ENCODE results near the gene OR11H6. TPM values are rescaled to one million over a fixed set of nuclear protein-coding genes. Genes with fewer than 3 reads are reported as not detected.
"Not testable (repeated sequence)": the region's sequence is repeated elsewhere in the genome, so short reads cannot be mapped to it uniquely, and the experiment has no call there.

OR11H6 gene, protein sequence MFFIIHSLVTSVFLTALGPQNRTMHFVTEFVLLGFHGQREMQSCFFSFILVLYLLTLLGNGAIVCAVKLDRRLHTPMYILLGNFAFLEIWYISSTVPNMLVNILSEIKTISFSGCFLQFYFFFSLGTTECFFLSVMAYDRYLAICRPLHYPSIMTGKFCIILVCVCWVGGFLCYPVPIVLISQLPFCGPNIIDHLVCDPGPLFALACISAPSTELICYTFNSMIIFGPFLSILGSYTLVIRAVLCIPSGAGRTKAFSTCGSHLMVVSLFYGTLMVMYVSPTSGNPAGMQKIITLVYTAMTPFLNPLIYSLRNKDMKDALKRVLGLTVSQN
- total RNA-seq = not detected

DNA sequence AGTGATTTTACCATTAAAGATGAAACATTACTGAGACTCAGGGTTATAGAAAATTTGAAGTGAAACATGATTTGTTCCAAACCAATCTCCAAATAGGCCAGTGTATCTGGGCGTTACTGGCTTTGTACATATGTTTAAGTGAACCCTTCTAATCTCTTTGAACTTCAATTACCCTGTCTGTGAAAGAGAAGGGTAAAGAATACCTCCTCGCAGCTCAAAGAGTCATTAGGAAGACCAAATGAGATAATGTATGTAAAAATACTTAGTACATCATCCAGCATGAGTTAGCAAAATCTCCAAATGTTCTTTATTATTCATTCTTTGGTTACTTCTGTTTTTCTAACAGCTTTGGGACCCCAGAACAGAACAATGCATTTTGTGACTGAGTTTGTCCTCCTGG lies at the start of gene OR11H6:
OR11H6 (plus strand) TSS at position 301 of the 400 bp plus-strand sequence; CDS start at position 301, 0 bp downstream.
- no peak within 1 kb of the TSS for H3K4me3 ChIP-seq
- WGBS, 2 donors (ENCODE audit: low coverage in 1 of 2) = 17% methylated on average over 2 of the region's 2 CpGs
- ATAC-seq = no peak
- H3K9me3 ChIP-seq = no peaks in the 10 kb centered on the region
- no peak within 1 kb of the TSS for H3K27ac ChIP-seq
- TF ChIP-seq POLR2AphosphoS5 (IDR thresholded peaks at IDR 0.05) = no peak
- TF ChIP-seq POLR2A (IDR thresholded peaks at IDR 0.05) = no peak
- TF ChIP-seq, protein P1, sequence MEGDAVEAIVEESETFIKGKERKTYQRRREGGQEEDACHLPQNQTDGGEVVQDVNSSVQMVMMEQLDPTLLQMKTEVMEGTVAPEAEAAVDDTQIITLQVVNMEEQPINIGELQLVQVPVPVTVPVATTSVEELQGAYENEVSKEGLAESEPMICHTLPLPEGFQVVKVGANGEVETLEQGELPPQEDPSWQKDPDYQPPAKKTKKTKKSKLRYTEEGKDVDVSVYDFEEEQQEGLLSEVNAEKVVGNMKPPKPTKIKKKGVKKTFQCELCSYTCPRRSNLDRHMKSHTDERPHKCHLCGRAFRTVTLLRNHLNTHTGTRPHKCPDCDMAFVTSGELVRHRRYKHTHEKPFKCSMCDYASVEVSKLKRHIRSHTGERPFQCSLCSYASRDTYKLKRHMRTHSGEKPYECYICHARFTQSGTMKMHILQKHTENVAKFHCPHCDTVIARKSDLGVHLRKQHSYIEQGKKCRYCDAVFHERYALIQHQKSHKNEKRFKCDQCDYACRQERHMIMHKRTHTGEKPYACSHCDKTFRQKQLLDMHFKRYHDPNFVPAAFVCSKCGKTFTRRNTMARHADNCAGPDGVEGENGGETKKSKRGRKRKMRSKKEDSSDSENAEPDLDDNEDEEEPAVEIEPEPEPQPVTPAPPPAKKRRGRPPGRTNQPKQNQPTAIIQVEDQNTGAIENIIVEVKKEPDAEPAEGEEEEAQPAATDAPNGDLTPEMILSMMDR (IDR thresholded peaks at IDR 0.05) = no peak
- no peak for TF ChIP-seq EP300 (IDR thresholded peaks at IDR 0.05)
- H3K4me1 ChIP-seq = no peaks in the 10 kb centered on the region
- peaks cover 6% of the 10 kb centered on the region for H3K27me3 ChIP-seq
- no peaks in the 10 kb centered on the region for H3K36me3 ChIP-seq

DNA sequence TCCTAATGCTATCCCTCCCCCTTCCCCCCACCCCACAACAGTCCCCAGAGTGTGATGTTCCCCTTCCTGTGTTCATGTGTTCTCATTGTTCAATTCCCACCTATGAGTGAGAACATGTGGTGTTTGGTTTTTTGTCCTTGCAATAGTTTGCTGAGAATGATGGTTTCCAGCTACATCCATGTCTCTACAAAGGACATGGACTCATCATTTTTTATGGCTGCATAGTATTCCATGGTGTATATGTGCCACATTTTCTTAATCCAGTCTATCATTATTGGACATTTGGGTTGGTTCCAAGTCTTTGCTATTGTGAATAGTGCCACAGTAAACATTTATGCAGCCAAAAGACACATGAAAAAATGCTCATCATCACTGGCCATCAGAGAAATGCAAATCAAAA lies 49.3 kb upstream of the OR11H6 start:
- H3K27me3 ChIP-seq, H3K36me3 ChIP-seq, H3K9me3 ChIP-seq, ATAC-seq, H3K4me1 ChIP-seq, H3K27ac ChIP-seq, H3K4me3 ChIP-seq: not testable (repeated sequence)

- Histone ChIP-seq H3K9me3 (no peaks in the 10 kb centered on the region), H3K4me3 (no peak overlapping the region), H3K27ac (no peak overlapping the region), H3K36me3 (no peaks in the 10 kb centered on the region), H3K27me3 (no peaks in the 10 kb centered on the region), H3K4me1 (no peaks in the 10 kb centered on the region)
- no peak for ATAC-seq
- TF ChIP-seq POLR2AphosphoS5 (IDR thresholded peaks at IDR 0.05) = no peak
- TF ChIP-seq EP300 (IDR thresholded peaks at IDR 0.05) = no peak
- TF ChIP-seq, protein P1 (IDR thresholded peaks at IDR 0.05) = no peak
- TF ChIP-seq POLR2A (IDR thresholded peaks at IDR 0.05) = no peak
- 41 to 61% methylated on average over 6 of the region's 6 CpGs for WGBS, 2 donors (ENCODE audit: low coverage in 1 of 2)
Observed at GRCh38 chr14:20176330-20176729, 47.2 kb upstream of the OR11H6 start.

DNA sequence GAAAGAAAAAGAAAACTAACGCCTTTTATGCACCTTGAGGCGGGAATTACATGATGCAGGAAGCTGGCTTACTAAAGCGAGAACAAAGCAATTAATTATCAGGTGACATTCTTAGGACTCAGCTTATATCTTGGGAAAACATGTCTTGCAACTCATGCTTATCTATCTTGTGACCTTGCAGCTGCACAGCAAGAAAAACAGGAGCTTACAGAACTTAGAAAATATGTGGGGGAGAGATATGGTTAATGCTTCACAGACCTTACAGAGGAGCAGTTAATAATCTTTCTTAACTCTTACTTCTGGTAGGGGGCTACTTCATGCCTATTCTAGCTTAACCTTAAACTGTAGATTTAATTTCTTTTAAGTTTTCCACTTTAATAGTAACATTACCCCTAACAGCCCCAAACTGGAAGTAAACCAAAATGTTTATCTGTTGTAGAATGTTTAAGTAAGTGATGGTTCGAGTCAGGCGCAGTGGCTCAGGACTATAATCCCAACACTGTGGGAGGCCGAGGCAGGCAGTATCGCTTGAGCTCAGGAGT lies 46.0 kb upstream of the OR11H6 start:
- Histone ChIP-seq H3K36me3 (no peaks in the 10 kb centered on the region), H3K9me3 (no peaks in the 10 kb centered on the region), H3K27me3 (no peaks in the 10 kb centered on the region), H3K4me1 (no peaks in the 10 kb centered on the region), H3K4me3 (no peak overlapping the region), H3K27ac (no peak overlapping the region)
- no peak for ATAC-seq
- WGBS, 2 donors (ENCODE audit: low coverage in 1 of 2) = 77 to 86% methylated on average over 5 of the region's 7 CpGs
- no peak for TF ChIP-seq POLR2A (IDR thresholded peaks at IDR 0.05)
- TF ChIP-seq, protein P1 (IDR thresholded peaks at IDR 0.05) = no peak
- TF ChIP-seq POLR2AphosphoS5 (IDR thresholded peaks at IDR 0.05) = no peak
- no peak for TF ChIP-seq EP300 (IDR thresholded peaks at IDR 0.05)

GRCh38 chr14:20179218-20179617 lies 44.3 kb upstream of the OR11H6 start:
- TF ChIP-seq POLR2A (IDR thresholded peaks at IDR 0.05) (no peak), POLR2AphosphoS5 (IDR thresholded peaks at IDR 0.05) (no peak), EP300 (IDR thresholded peaks at IDR 0.05) (no peak)
- TF ChIP-seq, protein P1 (IDR thresholded peaks at IDR 0.05) = no peak
- no peaks in the 10 kb centered on the region for H3K4me1 ChIP-seq
- WGBS, 2 donors (ENCODE audit: low coverage in 1 of 2) = 44 to 46% methylated on average over 5 of the region's 5 CpGs
- H3K36me3 ChIP-seq = no peaks in the 10 kb centered on the region
- no peaks in the 10 kb centered on the region for H3K9me3 ChIP-seq
- peak; percentile 50 for ATAC-seq
- no peak overlapping the region for H3K27ac ChIP-seq
- H3K27me3 ChIP-seq = no peaks in the 10 kb centered on the region
- no peak overlapping the region for H3K4me3 ChIP-seq
